D341Med (cell line): ENCODE data around the gene TKT.
A peak's percentile ranks its signal among the peaks of the same experiment; 100 is the strongest.

Experiments used
- DNase-seq: peaks from one replicate; pipeline ENCODE4 v3.0.0; 2012; ENCODE audit warnings: low spot score

The TKT gene

DNA sequence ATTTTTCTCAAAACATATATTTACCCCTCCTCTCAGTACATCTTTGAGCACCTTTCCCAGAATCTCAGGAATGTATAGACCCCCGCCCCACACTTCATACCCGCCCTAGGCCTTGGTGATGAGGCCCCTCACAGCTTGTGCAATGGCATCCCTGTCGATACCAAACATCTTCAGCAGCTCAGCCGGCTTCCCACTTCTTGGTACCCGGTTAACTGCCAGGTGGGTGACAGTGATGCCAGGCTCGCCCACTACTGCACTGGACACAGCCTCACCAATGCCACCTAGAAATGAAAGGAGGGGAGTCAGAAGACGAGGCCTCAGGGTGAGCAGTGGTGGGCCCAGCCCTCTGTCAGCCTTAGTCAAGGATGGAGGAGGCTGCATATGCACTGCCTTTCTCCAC is 30.2 kb downstream of the TKT start:
- DNase-seq: peak; percentile 8

- DNase-seq: peak; percentile 11
Observed at GRCh38 chr3:53225181-53225580, 30.6 kb downstream of the TKT start.

GRCh38 chr3:53224536-53224935 is 31.3 kb downstream of the TKT start:
- peak; percentile 20 for DNase-seq

- DNase-seq: peak; percentile 6
Observed at GRCh38 chr3:53224026-53224425, 31.8 kb downstream of the TKT start.

DNA sequence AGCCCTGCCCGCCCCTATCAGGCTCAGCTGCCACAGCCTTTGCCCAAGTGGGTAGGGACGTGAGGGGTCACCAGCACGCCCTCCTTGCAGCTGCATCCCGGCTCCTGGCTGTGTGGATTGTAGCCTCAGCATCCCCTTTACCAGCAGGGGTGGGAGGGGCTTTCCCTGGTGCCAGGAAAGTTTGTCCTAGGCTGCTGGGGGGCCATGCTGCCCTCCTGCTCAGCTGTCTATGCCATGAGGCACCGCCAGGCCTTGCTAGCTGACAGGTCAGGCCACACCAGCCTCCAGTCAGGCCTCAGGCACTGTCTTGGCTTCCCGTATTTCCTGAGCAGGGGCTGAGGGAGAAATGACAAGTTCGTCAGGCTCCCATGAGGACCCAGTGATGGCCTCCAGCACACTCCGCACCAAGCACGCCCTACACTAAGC is 32.3 kb downstream of the TKT start:
- peak; percentile 18 for DNase-seq

DNA sequence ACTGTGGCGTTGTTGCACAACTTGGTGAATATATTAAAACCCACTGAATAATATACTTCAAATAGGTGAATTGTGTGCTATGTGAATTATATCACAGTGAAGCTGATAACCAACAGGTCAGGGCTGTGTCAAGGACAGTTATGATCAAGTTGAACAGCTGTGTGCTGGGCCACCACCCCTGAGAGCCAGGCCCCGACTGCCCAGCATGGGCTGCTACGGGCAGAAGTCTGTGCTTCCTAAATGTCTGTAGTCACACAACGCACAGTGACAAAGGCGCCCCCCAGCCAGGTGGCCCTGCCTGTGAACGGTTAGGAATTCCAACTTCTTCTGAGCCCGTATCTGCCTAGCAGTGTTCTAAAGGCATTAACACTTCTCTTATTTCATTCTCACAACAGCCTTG is 32.8 kb downstream of the TKT start:
- peak; percentile 18 for DNase-seq

DNA sequence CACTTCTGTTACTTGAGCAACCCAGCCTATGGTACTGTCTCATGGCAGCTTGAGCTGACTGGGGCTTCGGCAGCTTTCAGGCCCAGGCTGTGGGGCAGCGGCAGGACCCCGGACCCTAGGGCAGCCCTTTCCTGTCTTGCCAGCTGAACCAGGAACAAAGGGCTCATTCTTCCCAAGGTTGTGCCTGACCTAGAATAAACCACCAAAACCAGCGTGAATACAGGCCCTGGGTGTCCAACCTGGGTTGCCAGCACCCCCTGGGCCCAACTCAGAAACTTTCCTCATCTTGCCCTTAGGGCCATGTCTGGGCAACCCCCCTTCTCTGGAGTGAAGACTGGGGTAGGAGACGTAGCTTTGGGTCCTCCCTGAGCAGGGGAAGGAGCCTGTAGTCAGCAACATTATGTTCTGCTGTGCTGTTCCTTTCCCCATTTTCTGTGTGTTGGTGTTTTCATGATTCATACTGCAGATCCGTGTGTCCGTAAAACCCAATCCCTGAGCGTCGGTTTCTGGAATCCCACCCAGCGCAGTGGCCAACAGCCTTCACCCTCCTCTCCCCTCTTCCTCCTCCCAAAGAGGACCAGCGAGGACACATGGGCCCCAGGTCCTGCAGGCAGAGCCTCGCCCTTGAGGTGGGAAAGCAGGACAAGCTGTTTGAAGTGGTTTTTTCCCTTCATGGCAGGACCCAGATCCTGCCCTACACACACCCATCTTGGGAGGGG is 33.5 kb downstream of the TKT start:
- peak; percentile 25 for DNase-seq

- no peak for DNase-seq
Observed at GRCh38 chr3:53221827-53222182, 34.0 kb downstream of the TKT start.

DNA sequence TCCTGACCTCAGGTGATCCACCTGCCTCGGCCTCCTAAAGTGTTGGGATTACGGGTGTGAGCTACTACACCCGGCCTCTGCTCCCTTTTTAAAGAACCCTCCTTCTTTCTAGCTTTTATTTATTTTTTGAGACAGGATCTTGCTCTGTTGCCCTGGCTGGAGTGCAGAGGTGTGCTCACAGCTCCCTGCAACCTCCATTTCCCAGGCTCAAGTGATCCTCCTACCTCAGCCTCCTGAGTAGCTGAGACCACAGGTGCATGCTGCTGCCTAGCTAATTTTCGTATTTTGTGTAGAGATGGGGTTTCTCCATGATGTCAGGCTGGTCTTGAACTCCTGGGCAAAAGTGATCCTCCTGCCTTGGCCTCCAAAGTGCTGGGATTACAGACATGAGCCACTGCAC is 34.5 kb downstream of the TKT start:
- DNase-seq: no peak

DNA sequence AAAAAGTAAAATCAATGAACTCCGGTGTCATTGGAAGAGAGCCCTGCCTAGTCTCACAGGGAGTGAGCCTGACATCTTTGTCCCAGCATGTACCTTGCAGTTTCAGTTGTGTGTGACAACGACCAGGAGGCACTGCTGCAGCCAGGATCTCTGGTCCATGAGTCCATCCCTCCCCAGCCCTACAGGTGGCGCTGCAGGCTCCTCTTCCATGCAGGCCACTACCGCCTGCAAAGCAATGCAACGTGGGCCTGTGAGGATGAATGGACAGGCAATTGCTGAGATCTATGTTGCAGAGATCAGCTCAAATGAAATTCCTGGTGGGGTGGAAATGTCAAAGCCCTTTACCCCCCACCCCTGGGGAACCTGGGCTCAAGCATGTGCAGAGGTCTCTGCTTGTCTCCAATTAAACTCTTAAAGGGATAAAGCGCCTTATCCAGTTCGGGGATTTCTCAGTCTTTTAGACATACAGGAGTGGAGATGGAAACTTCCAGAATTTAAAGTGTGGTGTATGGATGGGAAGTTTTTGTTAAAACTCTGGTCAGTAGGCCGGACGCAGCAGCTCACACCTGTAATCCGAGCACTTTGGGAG is 35.8 kb downstream of the TKT start:
- DNase-seq: peak; percentile 93

DNA sequence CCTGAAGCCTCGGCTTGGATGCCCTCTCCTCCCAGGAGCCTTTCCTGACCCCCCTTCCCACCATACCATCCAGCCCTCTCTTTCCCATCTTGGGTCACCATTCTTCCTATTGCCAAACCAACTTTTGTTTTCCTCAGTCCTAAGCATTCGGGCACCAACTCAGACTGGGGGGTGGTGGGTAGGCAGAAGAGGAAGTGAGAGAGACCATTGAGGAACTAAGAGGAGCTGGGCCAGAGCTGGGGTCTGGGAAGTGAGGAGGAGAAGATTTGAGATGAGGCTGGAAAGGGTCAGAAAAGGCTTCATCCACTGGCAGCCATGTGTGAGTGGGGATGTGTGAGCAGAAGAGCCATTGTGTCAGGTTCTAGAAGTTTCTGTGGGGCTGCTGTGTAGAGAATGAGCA is 37.7 kb downstream of the TKT start:
- DNase-seq: no peak

GRCh38 chr3:53217175-53217574 is 38.6 kb downstream of the TKT start:
- DNase-seq: peak; percentile 9

- no peak for DNase-seq
Observed at GRCh38 chr3:53216723-53217122, 39.1 kb downstream of the TKT start.

- no peak for DNase-seq
Observed at GRCh38 chr3:53215816-53216215, 40.0 kb downstream of the TKT start.

- DNase-seq: no peak
Observed at GRCh38 chr3:53213276-53213675, 42.5 kb downstream of the TKT start.

DNA sequence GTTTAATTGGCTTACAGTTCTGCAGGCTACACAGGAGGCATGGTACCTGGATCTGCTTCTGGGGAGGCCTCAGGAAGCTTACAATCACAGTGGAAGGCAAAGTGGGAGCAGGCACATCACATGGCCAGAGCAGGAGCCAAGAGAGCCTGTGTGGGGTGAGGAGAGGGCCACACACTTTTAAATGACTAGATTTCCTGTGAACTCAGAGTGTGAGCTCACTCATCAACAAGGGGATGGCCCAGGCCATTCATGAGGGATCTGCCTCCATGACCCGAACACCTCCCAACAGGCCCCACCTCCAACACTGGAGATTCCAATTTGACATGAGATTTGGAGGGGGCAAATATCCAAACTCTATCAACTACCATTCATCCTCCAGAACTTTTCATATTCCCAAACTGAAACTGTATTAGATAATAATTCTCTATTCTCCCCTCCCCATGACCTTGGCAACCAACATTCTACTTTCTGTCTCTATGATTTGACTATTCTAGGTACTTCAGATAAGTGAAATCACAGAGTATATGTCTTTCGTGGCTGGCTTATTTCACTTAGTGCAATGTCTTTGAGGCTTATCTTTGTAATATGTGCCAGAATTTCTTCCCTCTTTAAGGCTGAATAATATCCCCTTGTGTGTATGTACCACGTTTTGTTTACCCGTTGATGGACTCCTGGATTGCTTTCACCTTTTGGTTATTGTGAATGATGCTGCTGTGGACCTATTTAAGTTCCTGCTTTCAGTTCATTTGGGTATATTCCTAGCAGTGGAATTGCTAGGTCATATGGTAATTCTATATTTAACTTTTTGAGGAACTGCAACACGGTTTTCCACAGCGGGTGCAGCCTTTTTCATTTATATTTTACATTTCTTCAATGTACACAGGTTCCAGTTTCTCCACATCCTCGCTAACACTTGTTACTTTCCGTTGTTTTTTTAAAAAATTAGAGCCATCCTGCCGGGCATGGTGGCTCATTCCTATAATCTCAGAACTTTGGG is 43.8 kb downstream of the TKT start:
- no peak for DNase-seq

GRCh38 chr3:53202331-53203015 is 53.3 kb downstream of the TKT start:
- DNase-seq: peak; percentile 17

GRCh38 chr3:53200501-53201498 is 55.0 kb downstream of the TKT start:
- DNase-seq: no peak

DNA sequence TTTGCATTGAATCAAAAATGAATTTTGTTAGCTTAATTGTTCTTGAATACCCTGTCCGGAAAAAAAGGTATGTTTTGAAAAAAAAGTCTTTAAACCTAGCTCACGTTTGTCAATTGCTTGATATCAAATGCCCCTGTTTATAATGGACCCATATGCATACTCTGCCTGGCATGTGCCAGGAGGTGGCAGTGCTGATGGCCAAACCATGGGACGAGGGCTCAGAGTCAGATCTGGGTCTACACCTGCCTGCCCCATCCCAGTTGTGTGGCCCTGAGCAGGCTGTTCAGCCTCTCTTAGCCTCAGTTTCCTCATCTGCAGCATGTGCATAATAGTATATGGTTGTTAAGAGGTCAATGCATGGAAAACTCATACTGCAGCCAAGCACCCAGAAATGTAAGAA is 56.0 kb downstream of the TKT start:
- peak; percentile 46 for DNase-seq

DNA sequence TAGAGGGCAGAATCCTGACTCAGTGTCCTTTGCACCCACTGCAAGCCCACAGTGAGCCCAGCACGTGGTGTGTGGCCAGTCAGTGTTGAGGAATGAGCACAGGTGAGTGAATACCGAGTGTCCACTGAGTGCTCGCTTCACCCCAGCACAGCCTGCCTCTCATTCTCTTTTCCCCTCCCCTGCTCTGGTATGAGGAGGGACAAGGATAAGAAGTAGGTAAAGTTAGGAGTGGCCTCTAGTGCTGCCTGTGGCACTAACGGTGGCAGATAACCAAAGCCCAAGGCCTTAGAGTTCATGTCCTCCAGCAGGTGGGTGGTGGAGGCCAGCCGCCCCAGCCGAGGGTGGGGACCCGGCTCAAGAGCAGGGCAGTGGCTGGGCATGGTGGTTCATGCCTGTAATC is 56.8 kb downstream of the TKT start:
- no peak for DNase-seq
